ENCODE results near the gene GGTA1. TPM values are rescaled to one million over a fixed set of nuclear protein-coding genes. Genes with fewer than 3 reads are reported as not detected.

Gene GGTA1
- total and polyA plus RNA-seq, 2 of the 8 experiments (the other 6 are each of a cell fraction or from before 2014, with no cell fraction given), result not detected

- H4K8ac ChIP-seq (ENCODE audit: extremely low read depth, insufficient read depth, low read length), result no peak overlapping the region
- H3K14ac ChIP-seq (ENCODE audit: insufficient read length), result no peak overlapping the region
- H2BK20ac ChIP-seq (ENCODE audit: low read length), result no peak overlapping the region
- H3K4me2 ChIP-seq (ENCODE audit: insufficient read depth in 1 of 2, low read depth in 2 of 2, low read length in 2 of 2), result no peak overlapping the region
- no peak overlapping the region for H2AFZ ChIP-seq (ENCODE audit: low read length)
- H4K20me1 ChIP-seq (replicated peaks in 1 of 2; ENCODE audit: control insufficient read depth in 1 of 2, insufficient read depth in 2 of 2, low read length in 2 of 2), result no peaks in the 10 kb centered on the region
- H3K9me3 ChIP-seq (ENCODE audit: insufficient read depth in 2 of 2, low read depth in 1 of 2, low read length in 1 of 2), result no peaks in the 10 kb centered on the region
- H4K5ac ChIP-seq (ENCODE audit: insufficient read length, low read depth, low read length), result no peak overlapping the region
- no peaks in the 10 kb centered on the region for H3K79me1 ChIP-seq (ENCODE audit: low read depth, low read length)
- H2BK5ac ChIP-seq (ENCODE audit: low read depth, low read length), result no peak overlapping the region
- H3K4me3 ChIP-seq (ENCODE audit: extremely low read depth in 1 of 4, insufficient read depth in 2 of 4, low read depth in 3 of 4, low read length in 4 of 4), result no peak overlapping the region
- H3K23ac ChIP-seq (ENCODE audit: insufficient read length), result no peak overlapping the region
- DNase-seq (ENCODE audit: low read depth in 1 of 2, low spot score in 2 of 2), result no peak
- H3K56ac ChIP-seq (replicated peaks; ENCODE audit: insufficient read length, low read depth, low read length), result no peak overlapping the region
- ChIA-PET CTCF (ENCODE audit: partially characterized antibody) (interaction anchor here (0.7 to 3.2 kb wide), 3 partner anchors 13 to 39 kb away, joined by 3 to 15 read pairs (median 3); no protein-coding TSS in a partner anchor), POLR2A (ENCODE audit: partially characterized antibody) (no interaction called here)
- H3K27me3 ChIP-seq (replicated peaks in 1 of 4; ENCODE audit: control insufficient read depth in 3 of 4, extremely low read depth in 1 of 4, insufficient read depth in 3 of 4, low read length in 3 of 4), result 0 out of 7 replicates have a peak, but pooled peaks cover 0 to 3% (median 0%) of the 10 kb centered on the region in 4 experiments
- H2BK12ac ChIP-seq (ENCODE audit: low read depth, low read length), result no peak overlapping the region
- no peak overlapping the region for H4K91ac ChIP-seq (replicated peaks; ENCODE audit: insufficient read length, low read length)
- no peaks in the 10 kb centered on the region for H3K36me3 ChIP-seq (ENCODE audit: control insufficient read depth in 2 of 4, insufficient read depth in 4 of 4, low read length in 3 of 4)
- H3K23me2 ChIP-seq (ENCODE audit: low read depth, low read length), result no peaks in the 10 kb centered on the region
- no peak overlapping the region for H3K4ac ChIP-seq (replicated peaks; ENCODE audit: insufficient read length, low read depth, low read length)
- H3K4me1 ChIP-seq (replicated peaks in 1 of 4; ENCODE audit: control insufficient read depth in 3 of 4, insufficient read depth in 4 of 4, low read length in 3 of 4), result no peaks in the 10 kb centered on the region
- H2BK120ac ChIP-seq (replicated peaks; ENCODE audit: low read depth, low read length), result no peak overlapping the region
- H3K18ac ChIP-seq (ENCODE audit: extremely low read depth, low read length), result no peak overlapping the region
- no peak overlapping the region for H2AK5ac ChIP-seq (ENCODE audit: low read depth, low read length)
- no peak overlapping the region for H2BK15ac ChIP-seq (ENCODE audit: low read length)
- 86% methylated on average over 11 of the region's 11 CpGs; no CpG with 5 or more reads in 1 of the 2 experiments for WGBS, 2 experiments (ENCODE audit: extremely low coverage in 1 of 2, insufficient coverage in 1 of 2, insufficient read length in 1 of 2, insufficient replicate concordance in 2 of 2, low coverage in 1 of 2, low lambda C conversion rate in 2 of 2, missing lambda C conversion rate in 1 of 2)
- FAIRE-seq, result no peak
- no peak overlapping the region for H3K9ac ChIP-seq (replicated peaks in 1 of 4; ENCODE audit: extremely low read depth in 1 of 4, low read depth in 3 of 4, low read length in 3 of 4)
- no peak overlapping the region for H3K27ac ChIP-seq (ENCODE audit: low read depth, low read length)
- no peaks in the 10 kb centered on the region for H3K79me2 ChIP-seq (ENCODE audit: control insufficient read depth in 1 of 2, insufficient read depth in 2 of 2, low read length in 2 of 2)
- no peak for TF ChIP-seq TAF7 (optimal IDR thresholded peaks at IDR 0.05; ENCODE audit: borderline replicate concordance, low read depth, low read length)
- no peak for TF ChIP-seq SP2 (IDR thresholded peaks at IDR 0.05; ENCODE audit: low read length)
- no peak for TF ChIP-seq SUZ12 (IDR thresholded peaks at IDR 0.05; ENCODE audit: low read length)
- TF ChIP-seq CHD1 (IDR thresholded peaks at IDR 0.05; ENCODE audit: low read depth, low read length), result no peak
- TF ChIP-seq SIRT6 (IDR thresholded peaks at IDR 0.05; ENCODE audit: low read length), result no peak
- no peak for TF ChIP-seq KDM4A (IDR thresholded peaks at IDR 0.05; ENCODE audit: low read depth, low read length, severe bottlenecking)
- TF ChIP-seq TBP (IDR thresholded peaks at IDR 0.05; ENCODE audit: low read depth, low read length), result no peak
- TF ChIP-seq, protein P1, sequence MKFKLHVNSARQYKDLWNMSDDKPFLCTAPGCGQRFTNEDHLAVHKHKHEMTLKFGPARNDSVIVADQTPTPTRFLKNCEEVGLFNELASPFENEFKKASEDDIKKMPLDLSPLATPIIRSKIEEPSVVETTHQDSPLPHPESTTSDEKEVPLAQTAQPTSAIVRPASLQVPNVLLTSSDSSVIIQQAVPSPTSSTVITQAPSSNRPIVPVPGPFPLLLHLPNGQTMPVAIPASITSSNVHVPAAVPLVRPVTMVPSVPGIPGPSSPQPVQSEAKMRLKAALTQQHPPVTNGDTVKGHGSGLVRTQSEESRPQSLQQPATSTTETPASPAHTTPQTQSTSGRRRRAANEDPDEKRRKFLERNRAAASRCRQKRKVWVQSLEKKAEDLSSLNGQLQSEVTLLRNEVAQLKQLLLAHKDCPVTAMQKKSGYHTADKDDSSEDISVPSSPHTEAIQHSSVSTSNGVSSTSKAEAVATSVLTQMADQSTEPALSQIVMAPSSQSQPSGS (IDR thresholded peaks at IDR 0.05; ENCODE audit: low read length), result no peak
- no peak for TF ChIP-seq CTBP2 (IDR thresholded peaks at IDR 0.05; ENCODE audit: borderline replicate concordance, insufficient read depth, insufficient read length, low read length)
- no peak for TF ChIP-seq TAF1 (IDR thresholded peaks at IDR 0.05; ENCODE audit: low read depth, low read length)
- no peak for TF ChIP-seq ASH2L (IDR thresholded peaks at IDR 0.05; ENCODE audit: low read length)
- no peak for TF ChIP-seq BACH1 (IDR thresholded peaks at IDR 0.05; ENCODE audit: low read length)
These were observed 14.8 kb downstream of the GGTA1 start for GRCh38 chr9:121484651-121485446.

Measured in H1 (cell line).